HG02798 (cell line): ENCODE data around the gene SNX1.

Experiments used
- ATAC-seq: cut with Tn5 transposase; IDR thresholded peaks from one replicate; pipeline ENCODE4 v1.9.1; 2021; ENCODE audit warnings: mild to moderate bottlenecking; ENCODE audit not compliant: unreplicated experiment, poor library complexity

Gene SNX1

GRCh38 chr15:64161688-64162477 lies 66.1 kb downstream of the SNX1 start:
- ATAC-seq, result no peak

GRCh38 chr15:64162478-64162868 lies 66.7 kb downstream of the SNX1 start:
- ATAC-seq, result peak; percentile 15

GRCh38 chr15:64162869-64163658 lies 67.3 kb downstream of the SNX1 start, which contains the start of gene PPIB:
TSS of gene PPIB (minus strand) at chr15:64163022. CDS start at chr15:64162986, 36 bp downstream.
- peak; percentile 95 for ATAC-seq

DNA sequence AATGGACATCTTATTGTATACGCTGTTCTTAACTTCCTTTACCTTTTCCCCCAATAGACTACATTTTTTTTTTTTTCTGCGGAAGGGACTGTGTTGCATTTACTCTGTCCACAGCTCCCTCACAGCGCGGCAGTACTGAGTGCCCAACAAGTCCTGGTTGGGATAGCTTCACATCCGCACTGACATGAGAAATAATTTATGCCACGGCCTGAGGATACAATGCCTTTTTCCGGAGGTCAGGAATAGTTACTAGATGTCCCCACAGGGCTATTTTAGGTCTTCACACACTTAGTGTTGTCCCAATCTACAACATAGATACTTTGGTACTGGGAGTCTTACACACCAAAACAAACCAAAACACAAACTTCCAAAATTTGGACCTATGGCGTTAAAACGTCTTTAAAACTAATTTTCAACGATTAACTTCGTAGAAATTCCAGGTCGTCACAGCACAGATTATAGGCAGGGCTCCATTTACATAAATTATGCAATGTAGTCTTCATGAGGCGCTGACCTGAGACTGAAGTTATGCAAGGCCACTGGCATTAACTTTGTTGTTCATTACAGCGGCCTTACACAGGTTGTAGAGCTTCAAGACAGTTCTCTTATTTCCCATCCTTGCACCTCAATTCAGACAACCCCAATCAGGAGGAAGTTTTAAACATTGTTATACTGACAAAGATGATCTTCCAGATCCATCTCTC lies 68.0 kb downstream of the SNX1 start:
- peak; percentile 1 for ATAC-seq

GRCh38 chr15:64164436-64164835 lies 68.7 kb downstream of the SNX1 start:
- no peak for ATAC-seq

DNA sequence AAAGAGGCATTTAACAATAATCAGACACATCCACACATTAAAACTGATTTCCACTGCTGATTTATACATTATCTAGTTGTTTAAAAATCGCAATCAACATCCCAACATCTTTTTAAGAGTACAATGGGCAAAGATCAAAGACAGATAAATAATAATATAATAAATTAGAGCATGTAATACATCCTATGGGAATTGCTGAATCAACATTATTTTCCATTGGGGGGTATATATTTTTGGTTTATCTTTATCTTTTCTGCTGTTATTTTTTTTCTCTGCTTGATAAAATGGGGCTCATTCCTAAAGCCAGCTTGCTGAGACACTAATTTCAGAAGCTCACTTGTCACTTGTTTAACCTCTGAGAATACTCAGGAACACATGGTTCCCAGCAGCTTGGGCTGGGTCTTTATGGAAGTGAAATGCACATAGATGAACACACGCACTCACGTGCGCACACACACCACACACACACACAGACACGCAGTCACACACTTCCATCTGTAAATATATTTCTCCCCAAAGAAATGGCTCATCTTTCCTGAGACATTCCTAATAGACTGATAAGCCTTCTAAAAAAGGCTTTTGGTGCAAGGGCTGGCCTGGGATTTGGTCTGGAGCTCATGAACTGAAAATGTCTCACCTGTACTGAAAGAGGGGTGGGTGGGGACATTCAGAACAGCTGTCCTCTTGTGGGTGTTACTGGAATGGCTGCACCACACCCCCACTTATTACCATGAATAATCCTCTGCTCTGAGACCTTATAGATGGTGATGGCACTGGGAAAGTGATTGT lies 70.5 kb downstream of the SNX1 start:
- ATAC-seq, result no peak

- ATAC-seq, result peak; percentile 76
These were observed 84.5 kb downstream of the SNX1 start for GRCh38 chr15:64180235-64180824.

DNA sequence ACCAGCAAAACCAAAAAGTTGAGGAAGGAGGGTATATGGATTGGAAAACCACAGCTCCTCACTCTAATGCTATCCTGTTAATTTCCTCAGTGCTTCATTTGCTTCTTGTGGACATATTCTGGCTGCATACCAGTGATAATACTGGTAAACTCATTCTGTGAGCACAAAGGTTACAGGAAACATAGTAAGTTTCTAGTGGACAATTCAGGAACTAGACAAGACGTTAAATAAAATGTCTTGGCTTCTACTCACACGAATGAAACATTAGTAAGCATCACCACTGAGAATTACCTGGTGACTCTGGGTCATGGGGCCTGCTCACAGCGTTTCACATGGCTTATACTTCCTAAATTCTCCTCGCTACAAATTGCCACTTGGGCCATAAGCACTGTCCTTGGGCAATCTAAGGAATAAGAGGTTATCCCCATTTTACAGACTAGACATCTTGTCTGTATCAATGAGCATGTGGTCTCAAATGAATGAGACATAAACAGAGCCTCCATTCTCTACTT lies 87.1 kb downstream of the SNX1 start:
- ATAC-seq, result no peak

DNA sequence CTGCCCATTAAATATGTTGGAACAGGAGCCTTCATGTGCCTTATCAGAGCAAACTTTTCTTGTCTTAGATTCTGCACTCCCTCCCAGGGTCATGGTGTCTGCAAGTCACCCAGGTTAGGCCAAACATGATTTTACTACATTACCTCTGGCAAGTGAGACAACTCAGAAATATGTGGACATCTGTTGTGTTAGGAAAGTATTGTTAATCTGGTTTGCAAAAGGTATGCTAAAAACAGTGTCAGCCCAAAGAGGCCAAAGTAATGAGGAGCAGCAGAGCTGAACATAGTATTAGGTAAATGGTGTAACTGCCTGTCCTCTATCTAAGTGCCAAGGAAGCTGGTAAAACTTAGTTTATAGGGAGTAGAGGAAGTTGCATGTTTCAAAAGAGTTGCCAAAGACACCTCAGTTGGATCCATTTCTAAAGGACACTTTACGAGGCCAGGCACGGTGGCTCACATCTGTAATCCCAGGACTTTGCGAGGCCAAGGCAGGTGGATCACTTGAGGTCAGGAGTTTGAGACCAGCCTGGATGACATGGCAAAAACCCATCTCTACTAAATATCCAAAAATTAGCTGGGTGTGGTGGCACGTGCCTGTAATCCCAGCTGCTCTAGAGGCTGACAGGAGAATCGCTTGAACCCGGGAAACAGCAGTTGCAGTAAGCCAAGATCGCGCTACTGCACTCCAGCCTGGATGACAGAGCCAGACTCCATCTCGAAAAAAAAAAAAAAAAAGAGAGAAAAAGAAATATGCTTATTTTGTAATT lies 89.5 kb downstream of the SNX1 start:
- no peak for ATAC-seq

GRCh38 chr15:64187396-64188191 lies 91.8 kb downstream of the SNX1 start:
- ATAC-seq, result no peak
